Ascending aorta (tissue), 2 donors: Measurements from ENCODE around the gene COL19A1. TPM values are rescaled to one million over a fixed set of nuclear protein-coding genes. Genes with fewer than 3 reads are reported as not detected.

Source experiments
- DNase-seq, 2 donors: peaks; one replicate each; pipeline ENCODE4 v3.0.0-alpha.2; 2019; ENCODE audit warnings: low spot score in 2 of 2
- H3K27ac ChIP-seq, 2 donors: fragments of 200-600 bp; sonication (generic); one replicate each; pipeline ENCODE4 v1.5.1; 2016 to 2017; ENCODE audit warnings: mild to moderate bottlenecking in 1 of 2
- H3K27me3 ChIP-seq: fragments of 200-600 bp; sonication (generic); one replicate; pipeline ENCODE4 v1.5.1; 2017
- H3K36me3 ChIP-seq, 2 donors: fragments of 200-600 bp; sonication (generic); one replicate each; pipeline ENCODE4 v1.5.1; 2016
- H3K4me1 ChIP-seq, 2 donors: fragments of 200-600 bp; sonication (generic); one replicate each; pipeline ENCODE4 v1.5.1; 2016 to 2017; ENCODE audit warnings: mild to moderate bottlenecking in 1 of 2
- H3K4me3 ChIP-seq, 2 donors: fragments of 200-600 bp; sonication (generic); one replicate each; pipeline ENCODE4 v1.5.1; 2016 to 2017; ENCODE audit warnings: mild to moderate bottlenecking in 1 of 2
- H3K9me3 ChIP-seq, 2 donors: fragments of 200-600 bp; sonication (generic); one replicate each; pipeline ENCODE4 v1.5.1; 2016
- intact Hi-C: fragments of 100-400 bp; cut with DNase I; formaldehyde crosslinking; loops from one replicate; pipeline ENCODE4 v1.15.1; 2023
- total RNA-seq: library from RNA; depleted of rRNA; stranded (reverse); fragments of >200 nt; gene quantifications from one replicate; pipeline ENCODE4 v1.1.0, GENCODE V29; 2016
- TF ChIP-seq, protein P1 (sequence below), 3 experiments: fragments of 200-600 bp in 2 of 3; fragments of 450-650 bp in 1 of 3; sonication (generic) in 2 of 3; IDR thresholded peaks; one replicate each; pipeline ENCODE4 v1.5.1; 2016 to 2019; ENCODE audit warnings: antibody characterized with exemption in 3 of 3, mild to moderate bottlenecking in 1 of 3, moderate library complexity in 1 of 3

COL19A1 gene
- not detected for total RNA-seq

DNA sequence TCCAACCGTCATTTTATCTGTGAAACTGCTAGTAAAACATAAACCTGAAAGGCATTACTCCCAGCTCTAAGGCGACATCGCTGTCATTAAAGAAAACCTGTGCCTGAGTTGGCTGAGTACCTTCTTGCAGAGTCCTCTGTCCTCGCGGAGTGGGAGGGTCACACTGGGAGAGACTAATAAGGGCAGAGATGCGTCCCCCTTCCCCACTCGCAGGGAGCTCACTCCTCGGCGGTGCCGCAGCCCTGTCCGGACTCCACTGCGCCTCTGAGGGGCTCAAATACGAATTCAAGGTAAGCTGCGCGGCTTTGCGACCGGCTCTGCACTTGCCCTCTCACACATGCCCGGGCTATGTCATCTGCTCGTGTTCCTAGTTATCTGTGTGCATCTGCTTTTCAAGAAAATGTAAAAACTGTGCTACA is at the start of gene COL19A1:
Gene COL19A1, plus strand, starts transcription at position 206 of the 419 bp plus-strand sequence. CDS start 13,012 bp downstream, outside the sequence.
- no peaks in the 10 kb centered on the region for H3K27me3 ChIP-seq
- no peak for DNase-seq
- peak within 1 kb of the TSS in 1 of 2 donors; percentile 27 for H3K27ac ChIP-seq
- H3K36me3 ChIP-seq = no peaks in the 10 kb centered on the region
- peak within 1 kb of the TSS; percentile 77 to 86 for H3K4me3 ChIP-seq
- peaks cover 0 to 5% of the 10 kb centered on the region in 2 donors for H3K4me1 ChIP-seq
- TF ChIP-seq, protein P1, sequence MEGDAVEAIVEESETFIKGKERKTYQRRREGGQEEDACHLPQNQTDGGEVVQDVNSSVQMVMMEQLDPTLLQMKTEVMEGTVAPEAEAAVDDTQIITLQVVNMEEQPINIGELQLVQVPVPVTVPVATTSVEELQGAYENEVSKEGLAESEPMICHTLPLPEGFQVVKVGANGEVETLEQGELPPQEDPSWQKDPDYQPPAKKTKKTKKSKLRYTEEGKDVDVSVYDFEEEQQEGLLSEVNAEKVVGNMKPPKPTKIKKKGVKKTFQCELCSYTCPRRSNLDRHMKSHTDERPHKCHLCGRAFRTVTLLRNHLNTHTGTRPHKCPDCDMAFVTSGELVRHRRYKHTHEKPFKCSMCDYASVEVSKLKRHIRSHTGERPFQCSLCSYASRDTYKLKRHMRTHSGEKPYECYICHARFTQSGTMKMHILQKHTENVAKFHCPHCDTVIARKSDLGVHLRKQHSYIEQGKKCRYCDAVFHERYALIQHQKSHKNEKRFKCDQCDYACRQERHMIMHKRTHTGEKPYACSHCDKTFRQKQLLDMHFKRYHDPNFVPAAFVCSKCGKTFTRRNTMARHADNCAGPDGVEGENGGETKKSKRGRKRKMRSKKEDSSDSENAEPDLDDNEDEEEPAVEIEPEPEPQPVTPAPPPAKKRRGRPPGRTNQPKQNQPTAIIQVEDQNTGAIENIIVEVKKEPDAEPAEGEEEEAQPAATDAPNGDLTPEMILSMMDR (IDR thresholded peaks at IDR 0.05) = no peak
- no peaks in the 10 kb centered on the region for H3K9me3 ChIP-seq
- intact Hi-C loops = loop anchor here (2.0 to 5.0 kb wide), 2 partner anchors 69 to 70 kb away; partner anchors contain the start of gene LMBRD1

DNA sequence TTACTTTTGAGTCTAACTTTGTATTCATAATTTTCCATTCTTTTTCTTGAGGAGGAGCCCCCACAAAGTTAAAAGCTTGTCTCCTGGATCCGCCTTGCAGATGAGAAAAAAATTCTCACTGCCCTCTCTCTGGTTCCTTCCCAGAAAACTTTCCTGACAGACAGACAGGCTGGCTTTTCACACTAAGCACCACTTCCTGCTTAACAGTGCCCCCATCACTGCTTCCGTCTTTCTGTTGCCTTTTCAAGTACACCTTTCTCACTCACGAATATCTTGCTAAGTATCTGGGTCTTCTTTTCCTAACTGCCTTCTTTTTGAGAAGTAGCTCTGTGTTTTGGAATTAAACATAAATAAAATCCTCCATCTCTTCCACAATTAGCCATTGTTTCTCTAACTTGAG is 49.8 kb upstream of the COL19A1 start:
- Histone ChIP-seq H3K4me3 (no peak overlapping the region), H3K27me3 (no peaks in the 10 kb centered on the region)

GRCh38 chr6:69817358-69817757 is 49.0 kb upstream of the COL19A1 start:
- H3K27ac ChIP-seq = no peak overlapping the region
- no peaks in the 10 kb centered on the region for H3K27me3 ChIP-seq
- TF ChIP-seq, protein P1 (IDR thresholded peaks at IDR 0.05) = no peak
- no peak for DNase-seq
- H3K4me3 ChIP-seq = no peak overlapping the region
- H3K36me3 ChIP-seq = no peaks in the 10 kb centered on the region
- intact Hi-C loops = no loop called here
- H3K4me1 ChIP-seq = no peaks in the 10 kb centered on the region
- no peaks in the 10 kb centered on the region for H3K9me3 ChIP-seq

More for the DNA sequence above, 49.8 kb upstream of the COL19A1 start:
- DNase-seq = no peak
- Histone ChIP-seq H3K36me3 (no peaks in the 10 kb centered on the region), H3K9me3 (no peaks in the 10 kb centered on the region), H3K4me1 (no peaks in the 10 kb centered on the region), H3K27ac (no peak overlapping the region)
- TF ChIP-seq, protein P1 (IDR thresholded peaks at IDR 0.05) = no peak
- intact Hi-C loops = no loop called here

DNA sequence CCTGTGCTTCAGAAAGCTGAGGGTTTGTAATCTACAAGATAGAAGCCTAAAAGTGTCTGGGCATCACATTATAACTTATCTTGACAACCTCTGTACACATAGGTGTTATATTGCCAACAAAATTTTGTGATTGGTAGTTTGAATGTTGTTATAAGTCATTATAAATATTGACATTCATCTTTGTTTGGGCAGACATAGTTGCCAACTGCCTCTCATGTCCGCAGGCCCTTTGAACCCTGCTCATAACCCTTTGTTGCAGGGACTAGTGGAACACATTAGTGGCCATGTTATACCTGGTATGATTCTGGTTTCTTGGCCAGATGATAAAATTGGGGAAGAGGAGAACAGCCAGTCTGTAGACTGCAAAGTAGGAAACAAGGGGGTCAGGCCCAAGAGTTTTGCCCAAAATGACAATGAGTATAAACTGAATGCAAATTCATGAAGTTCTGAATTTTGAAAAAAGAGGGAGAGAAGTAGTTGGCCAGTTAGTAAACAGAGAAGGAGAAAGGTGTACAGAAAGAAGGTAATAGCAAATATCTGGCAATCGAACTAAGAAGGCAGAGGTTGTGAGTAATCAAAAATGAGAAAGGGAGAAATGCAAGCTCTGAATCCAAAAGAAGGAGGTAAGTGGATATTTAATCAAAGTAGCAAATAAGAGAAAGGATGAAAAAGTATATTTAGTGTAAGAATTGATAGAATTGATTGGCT is 48.0 kb upstream of the COL19A1 start:
- no peaks in the 10 kb centered on the region for H3K4me1 ChIP-seq
- H3K4me3 ChIP-seq = no peak overlapping the region
- intact Hi-C loops = no loop called here
- H3K27ac ChIP-seq = no peak overlapping the region
- TF ChIP-seq, protein P1 (IDR thresholded peaks at IDR 0.05) = no peak
- H3K36me3 ChIP-seq = no peaks in the 10 kb centered on the region
- H3K9me3 ChIP-seq = no peaks in the 10 kb centered on the region
- no peak for DNase-seq
- H3K27me3 ChIP-seq = no peaks in the 10 kb centered on the region

GRCh38 chr6:69819138-69819537 is 47.2 kb upstream of the COL19A1 start:
- Histone ChIP-seq H3K4me1 (no peaks in the 10 kb centered on the region), H3K27ac (no peak overlapping the region), H3K4me3 (no peak overlapping the region), H3K36me3 (no peaks in the 10 kb centered on the region), H3K27me3 (no peaks in the 10 kb centered on the region), H3K9me3 (no peaks in the 10 kb centered on the region)
- intact Hi-C loops = no loop called here
- TF ChIP-seq, protein P1 (IDR thresholded peaks at IDR 0.05) = no peak
- DNase-seq = no peak
